SK-N-SH treated with all-trans-retinoic acid at 6 μM for 48 hours (cell line): ENCODE data around the gene CDC42BPG.

ENCODE experiments used
- ATAC-seq: fragments of 200-7000 bp; cut with Tn5 transposase; 3 replicates; pipeline ENCODE4 v1.9.1; 2020; ENCODE audit warnings: mild to moderate bottlenecking, moderate library complexity
- BACH2 ChIP-seq: fragments of 250-450 bp; sonication (Bioruptor Pico); IDR thresholded peaks from 2 replicates; pipeline ENCODE4 v1.9.0; 2021; ENCODE audit warnings: mild to moderate bottlenecking, borderline replicate concordance
- CREB5 ChIP-seq: fragments of 250-450 bp; sonication (Bioruptor Pico); IDR thresholded peaks from 2 replicates; pipeline ENCODE4 v1.5.1; 2020; ENCODE audit warnings: low read depth, mild to moderate bottlenecking, moderate library complexity
- CSDC2 ChIP-seq: fragments of 250-450 bp; sonication (Bioruptor Pico); IDR thresholded peaks from 2 replicates; pipeline ENCODE4 v1.5.0; 2020; ENCODE audit warnings: mild to moderate bottlenecking, moderate library complexity
- ESRRG ChIP-seq: fragments of 250-450 bp; sonication (Bioruptor Pico); IDR thresholded peaks from 2 replicates; pipeline ENCODE4 v1.6.1; 2021; ENCODE audit warnings: mild to moderate bottlenecking
- OSR1 ChIP-seq: fragments of 250-450 bp; sonication (Bioruptor Pico); IDR thresholded peaks from 2 replicates; pipeline ENCODE4 v1.8.0; 2022; ENCODE audit warnings: moderate library complexity, mild to moderate bottlenecking, inconsistent platforms
- POU6F1 ChIP-seq: fragments of 250-450 bp; sonication (Bioruptor Pico); IDR thresholded peaks from 2 replicates; pipeline ENCODE4 v1.8.0; 2021; ENCODE audit warnings: low read depth, mild to moderate bottlenecking, moderate library complexity, borderline replicate concordance
- PPARA ChIP-seq: fragments of 250-450 bp; sonication (Bioruptor Pico); IDR thresholded peaks from 2 replicates; pipeline ENCODE4 v1.5.0; 2020; ENCODE audit warnings: mild to moderate bottlenecking, borderline replicate concordance
- RARB ChIP-seq: fragments of 250-450 bp; sonication (Bioruptor Pico); IDR thresholded peaks from 2 replicates; pipeline ENCODE4 v1.8.0; 2021; ENCODE audit warnings: mild to moderate bottlenecking, moderate library complexity
- TCF4 ChIP-seq: fragments of 250-450 bp; sonication (Bioruptor Pico); IDR thresholded peaks from 2 replicates; pipeline ENCODE4 v1.8.0; 2021; ENCODE audit warnings: mild to moderate bottlenecking, moderate library complexity, borderline replicate concordance
- TSHZ2 ChIP-seq: fragments of 250-450 bp; sonication (Bioruptor Pico); IDR thresholded peaks from 2 replicates; pipeline ENCODE4 v1.5.0; 2020; ENCODE audit warnings: mild to moderate bottlenecking, moderate library complexity
- ZC3H10 ChIP-seq: fragments of 250-450 bp; sonication (Bioruptor Pico); IDR thresholded peaks from 2 replicates; pipeline ENCODE4 v1.5.1; 2021; ENCODE audit warnings: mild to moderate bottlenecking, moderate library complexity
- ZFP3 ChIP-seq: fragments of 250-450 bp; sonication (Bioruptor Pico); IDR thresholded peaks from 2 replicates; pipeline ENCODE4 v1.5.0; 2020; ENCODE audit warnings: mild to moderate bottlenecking, moderate library complexity
- ZFP30 ChIP-seq: fragments of 450-650 bp; formaldehyde crosslinking; IDR thresholded peaks from 2 replicates; pipeline ENCODE4 v1.5.0; 2022; ENCODE audit warnings: mild to moderate bottlenecking, moderate library complexity
- ZNF565 ChIP-seq: fragments of 450-650 bp; formaldehyde crosslinking; conservative IDR thresholded peaks from 2 replicates; pipeline ENCODE4 v1.5.0; 2020; ENCODE audit warnings: low read depth, mild to moderate bottlenecking, moderate library complexity
- ZNF70 ChIP-seq: fragments of 450-650 bp; formaldehyde crosslinking; IDR thresholded peaks from 2 replicates; pipeline ENCODE4 v1.5.0; 2020; ENCODE audit warnings: mild to moderate bottlenecking, moderate library complexity
- ZNF8 ChIP-seq: fragments of 450-650 bp; formaldehyde crosslinking; IDR thresholded peaks from 2 replicates; pipeline ENCODE4 v1.5.0; 2020; ENCODE audit warnings: mild to moderate bottlenecking, moderate library complexity
- TF ChIP-seq, protein P1 (sequence below): fragments of 250-450 bp; sonication (Bioruptor Pico); IDR thresholded peaks from 2 replicates; pipeline ENCODE4 v1.8.0; 2020; ENCODE audit warnings: mild to moderate bottlenecking, moderate library complexity, borderline replicate concordance
- TF ChIP-seq, protein P2 (sequence below): fragments of 250-450 bp; sonication (Bioruptor Pico); IDR thresholded peaks from 2 replicates; pipeline ENCODE4 v1.5.1; 2021; ENCODE audit warnings: mild to moderate bottlenecking, moderate library complexity

CDC42BPG gene

DNA sequence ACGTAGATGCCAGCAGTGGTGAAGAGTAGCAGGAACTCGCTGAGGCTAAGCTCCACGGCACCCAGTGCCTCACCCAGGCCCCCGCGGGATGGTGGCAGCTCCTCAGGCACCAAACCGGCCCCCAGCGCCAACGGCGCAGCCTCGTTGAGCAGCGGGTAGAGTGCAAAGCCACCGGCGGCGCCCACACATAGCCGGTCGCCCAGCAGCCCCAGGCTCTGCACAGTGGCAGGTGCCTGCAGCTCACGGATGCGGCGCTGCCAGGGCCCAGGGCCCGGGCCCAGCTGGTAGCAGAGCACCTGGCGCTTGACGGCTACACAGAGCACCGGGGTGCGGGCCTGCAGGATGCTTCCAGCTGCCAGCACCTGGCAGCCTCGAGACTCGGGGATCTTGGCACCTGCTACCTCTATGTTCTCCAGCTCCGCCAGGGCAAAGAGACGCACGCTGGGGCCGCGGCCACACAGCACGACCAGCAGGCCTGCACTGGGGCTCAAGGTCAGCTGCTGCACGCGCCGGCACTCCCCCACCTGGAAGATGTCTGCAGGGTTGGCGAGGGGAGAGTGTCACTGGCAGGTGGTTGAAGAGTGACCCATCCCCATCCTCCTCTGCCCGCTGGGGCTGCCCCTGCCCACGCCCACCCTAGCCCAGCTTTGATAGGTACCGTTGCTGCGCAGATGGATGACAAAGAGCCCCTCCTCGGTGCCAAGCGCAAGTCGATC, 14.8 kb downstream of the CDC42BPG start:
- TF ChIP-seq CREB5 (CRISPR knock-in tag) (no peak), ZNF565 (no peak), OSR1 (CRISPR knock-in tag) (no peak), ESRRG (no peak), PPARA (CRISPR knock-in tag) (no peak), ZC3H10 (CRISPR knock-in tag) (no peak), CSDC2 (CRISPR knock-in tag) (no peak), TCF4 (CRISPR knock-in tag) (no peak), RARB (no peak), ZNF70 (CRISPR knock-in tag) (no peak), ZFP3 (no peak), TSHZ2 (CRISPR knock-in tag) (no peak), POU6F1 (no peak), ZFP30 (CRISPR knock-in tag) (no peak), ZNF8 (CRISPR knock-in tag) (no peak), BACH2 (no peak)
- TF ChIP-seq, protein P1, sequence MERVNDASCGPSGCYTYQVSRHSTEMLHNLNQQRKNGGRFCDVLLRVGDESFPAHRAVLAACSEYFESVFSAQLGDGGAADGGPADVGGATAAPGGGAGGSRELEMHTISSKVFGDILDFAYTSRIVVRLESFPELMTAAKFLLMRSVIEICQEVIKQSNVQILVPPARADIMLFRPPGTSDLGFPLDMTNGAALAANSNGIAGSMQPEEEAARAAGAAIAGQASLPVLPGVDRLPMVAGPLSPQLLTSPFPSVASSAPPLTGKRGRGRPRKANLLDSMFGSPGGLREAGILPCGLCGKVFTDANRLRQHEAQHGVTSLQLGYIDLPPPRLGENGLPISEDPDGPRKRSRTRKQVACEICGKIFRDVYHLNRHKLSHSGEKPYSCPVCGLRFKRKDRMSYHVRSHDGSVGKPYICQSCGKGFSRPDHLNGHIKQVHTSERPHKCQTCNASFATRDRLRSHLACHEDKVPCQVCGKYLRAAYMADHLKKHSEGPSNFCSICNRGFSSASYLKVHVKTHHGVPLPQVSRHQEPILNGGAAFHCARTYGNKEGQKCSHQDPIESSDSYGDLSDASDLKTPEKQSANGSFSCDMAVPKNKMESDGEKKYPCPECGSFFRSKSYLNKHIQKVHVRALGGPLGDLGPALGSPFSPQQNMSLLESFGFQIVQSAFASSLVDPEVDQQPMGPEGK (CRISPR knock-in tag): no peak
- TF ChIP-seq, protein P2, sequence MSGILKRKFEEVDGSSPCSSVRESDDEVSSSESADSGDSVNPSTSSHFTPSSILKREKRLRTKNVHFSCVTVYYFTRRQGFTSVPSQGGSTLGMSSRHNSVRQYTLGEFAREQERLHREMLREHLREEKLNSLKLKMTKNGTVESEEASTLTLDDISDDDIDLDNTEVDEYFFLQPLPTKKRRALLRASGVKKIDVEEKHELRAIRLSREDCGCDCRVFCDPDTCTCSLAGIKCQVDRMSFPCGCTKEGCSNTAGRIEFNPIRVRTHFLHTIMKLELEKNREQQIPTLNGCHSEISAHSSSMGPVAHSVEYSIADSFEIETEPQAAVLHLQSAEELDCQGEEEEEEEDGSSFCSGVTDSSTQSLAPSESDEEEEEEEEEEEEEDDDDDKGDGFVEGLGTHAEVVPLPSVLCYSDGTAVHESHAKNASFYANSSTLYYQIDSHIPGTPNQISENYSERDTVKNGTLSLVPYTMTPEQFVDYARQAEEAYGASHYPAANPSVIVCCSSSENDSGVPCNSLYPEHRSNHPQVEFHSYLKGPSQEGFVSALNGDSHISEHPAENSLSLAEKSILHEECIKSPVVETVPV (CRISPR knock-in tag): no peak

GRCh38 chr11:64827451-64827839, 17.0 kb downstream of the CDC42BPG start:
- TF ChIP-seq, protein P2 (CRISPR knock-in tag): no peak
- no peak for TF ChIP-seq BACH2
- no peak for TF ChIP-seq CREB5 (CRISPR knock-in tag)
- no peak for TF ChIP-seq ZNF70 (CRISPR knock-in tag)
- TF ChIP-seq ZC3H10 (CRISPR knock-in tag): no peak

More for the DNA sequence above, 14.8 kb downstream of the CDC42BPG start:
- ATAC-seq: no peak

More at GRCh38 chr11:64827451-64827839, 17.0 kb downstream of the CDC42BPG start:
- ATAC-seq: no peak
